LNCAP (cell line): Measurements from ENCODE around the gene MINDY4.

Source experiments
- CTCF ChIP-seq: fragments of 450-650 bp; IDR thresholded peaks from 2 replicates; pipeline ENCODE4 v1.5.1; 2017; ENCODE audit warnings: mild to moderate bottlenecking

Gene MINDY4

GRCh38 chr7:30933124-30933974, 162.1 kb downstream of the MINDY4 start:
- no peak for TF ChIP-seq CTCF

- TF ChIP-seq CTCF = no peak
Observed at GRCh38 chr7:30934225-30934624, 163.0 kb downstream of the MINDY4 start.

GRCh38 chr7:30934732-30935568, 163.7 kb downstream of the MINDY4 start:
- no peak for TF ChIP-seq CTCF

- TF ChIP-seq CTCF = no peak
Observed at GRCh38 chr7:30935569-30935877, 164.3 kb downstream of the MINDY4 start.

GRCh38 chr7:30936650-30937245, 165.5 kb downstream of the MINDY4 start:
- TF ChIP-seq CTCF = no peak

- no peak for TF ChIP-seq CTCF
Observed at GRCh38 chr7:30937416-30937815, 166.2 kb downstream of the MINDY4 start.

- peak; percentile 97 for TF ChIP-seq CTCF
Observed at GRCh38 chr7:30938435-30939316, 167.5 kb downstream of the MINDY4 start.
